ENCODE measurements around the gene PRDX4.

- TF ChIP-seq CTCF (optimal IDR thresholded peaks at IDR 0.05 in 1 of 3, IDR thresholded peaks at IDR 0.05 in 1 of 3, conservative IDR thresholded peaks at IDR 0.05 in 1 of 3; ENCODE audit: extremely low read depth in 1 of 3, insufficient read depth in 2 of 3, low read length in 3 of 3) (no peak), EZH2 (IDR thresholded peaks at IDR 0.05; ENCODE audit: low read length) (no peak)
Measured at GRCh38 chrX:23659339-23659738, 8.0 kb upstream of the PRDX4 start.

Data from keratinocyte (primary cell).